T follicular helper cell (primary cell): ENCODE measurements around the gene RAB29.
"Not testable (repeated sequence)": the region's sequence is repeated elsewhere in the genome, so short reads cannot be mapped to it uniquely, and the experiment has no call there.

Experiments used
- DNase-seq: peaks from one replicate; pipeline ENCODE4 v3.0.0-alpha.2; 2020; ENCODE audit warnings: low read depth

RAB29 gene

GRCh38 chr1:205720740-205721139 is 54.5 kb downstream of the RAB29 start:
- DNase-seq: not testable (repeated sequence)

- no peak for DNase-seq
These were observed 55.5 kb downstream of the RAB29 start for GRCh38 chr1:205719762-205720161.

GRCh38 chr1:205719015-205719414 is 56.3 kb downstream of the RAB29 start:
- DNase-seq: no peak
